Endothelial cell of umbilical vein (primary cell): ENCODE data around the gene AKAP5. TPM values are rescaled to one million over a fixed set of nuclear protein-coding genes. Genes with fewer than 3 reads are reported as not detected.

Experiments used
- BruUV-seq: library from RNA; stranded (reverse); fragments of 400-500 nt; replicated peaks from 2 replicates; lab custom pipeline; 2021; lab: Mats Ljungman, UMichigan
- CTCF ChIA-PET: fragments of 300-600, 350-600 bp; sonication (Branson Sonifier 250); formaldehyde crosslinking; loops from one replicate; lab custom pipeline; 2021; ENCODE audit warnings: antibody characterized with exemption, inconsistent platforms; lab: Charles Lee
- POLR2A ChIA-PET: fragments of 300-600, 350-600 bp; sonication (Branson Sonifier 250); formaldehyde crosslinking; loops from one replicate; lab custom pipeline; 2021; ENCODE audit warnings: antibody characterized with exemption, inconsistent platforms; lab: Charles Lee
- DNase-seq: peaks from one replicate; pipeline ENCODE4 v3.0.0-alpha.2; 2011; ENCODE audit warnings: low read depth, low spot score
- FAIRE-seq: peaks from 2 replicates; lab custom pipeline; 2011; peaks lifted over from hg19 to GRCh38; lab: Jason Lieb, UNC
- H2AFZ ChIP-seq: 2 replicates; pipeline ENCODE4 v1.6.0; 2012; ENCODE audit warnings: low read depth, low read length, control low read depth, inconsistent platforms
- H3K27ac ChIP-seq: 2 replicates; pipeline ENCODE4 v1.5.1; 2011; ENCODE audit warnings: low read depth, mild to moderate bottlenecking, control low read depth, low read length, moderate library complexity; ENCODE audit not compliant: insufficient read depth
- H3K27me3 ChIP-seq, 2 experiments: 2 replicates each; pipeline versions ENCODE4 v1.6.0 to v1.6.1; 2011; ENCODE audit warnings: low read length in 2 of 2, mixed read lengths in 1 of 2; ENCODE audit not compliant: control insufficient read depth in 2 of 2, insufficient read depth in 2 of 2
- H3K36me3 ChIP-seq, 2 experiments: 2 replicates in 1 of 2; 3 replicates in 1 of 2; pipeline ENCODE4 v1.5.1; 2011; ENCODE audit warnings: low read length in 2 of 2, mild to moderate bottlenecking in 1 of 2, moderate library complexity in 1 of 2; ENCODE audit not compliant: control insufficient read depth in 2 of 2, insufficient read depth in 2 of 2; ENCODE audit errors: extremely low read depth in 1 of 2
- H3K4me1 ChIP-seq: 3 replicates; pipeline ENCODE4 v1.5.1; 2011; ENCODE audit warnings: mild to moderate bottlenecking, low read length; ENCODE audit not compliant: control insufficient read depth, insufficient read depth; ENCODE audit errors: extremely low read depth
- H3K4me2 ChIP-seq: 2 replicates; pipeline ENCODE4 v1.6.1; 2011; ENCODE audit warnings: low read length, control low read depth, mixed read lengths; ENCODE audit not compliant: insufficient read depth
- H3K4me3 ChIP-seq, 3 experiments: fragments of 200-600 bp in 1 of 3; sonication (generic), shearing (Covaris generic) in 1 of 3; replicated peaks in 1 of 3; 2 replicates each; pipeline ENCODE4 v1.5.1; 2011 to 2016; ENCODE audit warnings: control low read depth in 3 of 3, low read length in 3 of 3, mild to moderate bottlenecking in 2 of 3, inconsistent platforms in 1 of 3, low read depth in 1 of 3, moderate library complexity in 1 of 3; ENCODE audit not compliant: insufficient read depth in 1 of 3
- H3K79me2 ChIP-seq: 2 replicates; pipeline ENCODE4 v1.6.0; 2012; ENCODE audit warnings: low read length, inconsistent platforms; ENCODE audit not compliant: control insufficient read depth, insufficient read depth
- H3K9ac ChIP-seq: replicated peaks from 2 replicates; pipeline ENCODE3; 2011; ENCODE audit warnings: low read length, control low read depth; ENCODE audit not compliant: insufficient read depth; ENCODE audit errors: extremely low read depth
- H3K9me1 ChIP-seq: replicated peaks from 3 replicates; pipeline ENCODE4 v1.6.0; 2011; ENCODE audit warnings: mild to moderate bottlenecking, low read length; ENCODE audit not compliant: control insufficient read depth, insufficient read depth; ENCODE audit errors: extremely low read depth
- H3K9me3 ChIP-seq: replicated peaks from 2 replicates; pipeline ENCODE4 v1.5.1; 2012; ENCODE audit warnings: low read length, inconsistent platforms; ENCODE audit not compliant: control insufficient read depth, insufficient read depth
- H4K20me1 ChIP-seq: replicated peaks from 2 replicates; pipeline ENCODE3; 2011; ENCODE audit warnings: mild to moderate bottlenecking, low read length; ENCODE audit not compliant: control insufficient read depth, insufficient read depth; ENCODE audit errors: extremely low read depth
- CTCF ChIP-seq, 2 donors: IDR thresholded peaks; 1 replicate in 1 of 2; 2 replicates in 1 of 2; pipeline ENCODE4 v1.5.1; 2011; ENCODE audit warnings: low read length in 2 of 2, mild to moderate bottlenecking in 2 of 2, moderate library complexity in 2 of 2, control low read depth in 1 of 2, inconsistent platforms in 1 of 2, low read depth in 1 of 2; ENCODE audit not compliant: insufficient read depth in 1 of 2; ENCODE audit errors: extremely low read depth in 1 of 2
- EZH2 ChIP-seq: IDR thresholded peaks from 2 replicates; pipeline ENCODE4 v1.6.1; 2012; ENCODE audit warnings: borderline replicate concordance, low read depth, mild to moderate bottlenecking, moderate library complexity, low read length, inconsistent platforms; ENCODE audit not compliant: severe bottlenecking
- FOS ChIP-seq: IDR thresholded peaks from 2 replicates; pipeline ENCODE4 v1.6.1; 2011; ENCODE audit warnings: mild to moderate bottlenecking, low read length, moderate library complexity, borderline replicate concordance; ENCODE audit not compliant: insufficient read depth
- GATA2 ChIP-seq: IDR thresholded peaks from 2 replicates; pipeline ENCODE4 v1.7.0; 2011; ENCODE audit warnings: low read depth, mild to moderate bottlenecking, moderate library complexity, mixed read lengths, low read length; ENCODE audit not compliant: insufficient read length, insufficient read depth
- JUN ChIP-seq: IDR thresholded peaks from 2 replicates; pipeline ENCODE4 v1.6.1; 2011; ENCODE audit warnings: borderline replicate concordance, low read depth; ENCODE audit not compliant: insufficient read length, insufficient read depth
- MYC ChIP-seq: IDR thresholded peaks from one replicate; pipeline ENCODE4 v1.6.1; 2011; ENCODE audit warnings: mild to moderate bottlenecking, low read depth, low read length
- POLR2A ChIP-seq: IDR thresholded peaks from 2 replicates; pipeline ENCODE4 v1.6.1; 2012; ENCODE audit warnings: low read depth, mild to moderate bottlenecking, control low read depth, low read length
- dilution Hi-C: fragments of 300-500 bp; cut with MboI; formaldehyde crosslinking; loops from one replicate; pipeline ENCODE4 v1.15.0; 2019; ENCODE audit warnings: low sequenced_read_pairs; ENCODE audit not compliant: extremely low pct_ligation_motif_present
- intact Hi-C: fragments of 100-400 bp; cut with micrococcal nuclease; formaldehyde crosslinking; loops from one replicate; pipeline ENCODE4 v1.10.0; 2022
- polyA plus RNA-seq, 4 experiments: library from polyadenylated mRNA; depleted of rRNA in 3 of 4; stranded (reverse) in 3 of 4; unstranded in 1 of 4; fragments of >200 nt; gene quantifications; 2 replicates each; pipeline versions ENCODE4 v1.2.1 to v1.2.3, GENCODE V29; 2011 to 2012; ENCODE audit warnings: missing spikeins in 1 of 4
- total RNA-seq: library from RNA; stranded (reverse); gene quantifications from 2 replicates; pipeline ENCODE4 v1.2.3, GENCODE V29; 2021

The AKAP5 gene
- total and polyA plus RNA-seq, 2 donors (not counting 3 experiments of a cell fraction or from before 2014, with no cell fraction given) = 0.10 to 0.75 TPM

- no peaks in the 10 kb centered on the region for H3K9me1 ChIP-seq
- BruUV-seq = no TSS peak
- no peak overlapping the region for H3K4me2 ChIP-seq
- no peaks in the 10 kb centered on the region for H4K20me1 ChIP-seq
- no peaks in the 10 kb centered on the region for H3K4me1 ChIP-seq
- ChIA-PET CTCF (interaction anchor here (1.2 to 7.7 kb wide), 5 partner anchors 9 to 131 kb away, joined by 4 to 123 read pairs (median 4); partner anchors contain the start of gene MTHFD1), POLR2A (no interaction called here)
- intact Hi-C loops (loop anchor here (5.0 kb wide), 1 partner anchor 678 kb away; no protein-coding TSS in a partner anchor), dilution Hi-C loops (no loop called here)
- H3K27me3 ChIP-seq = no peaks in the 10 kb centered on the region
- no peaks in the 10 kb centered on the region for H3K36me3 ChIP-seq
- TF ChIP-seq JUN (no peak), POLR2A (no peak), GATA2 (no peak), FOS (no peak), CTCF (IDR thresholded peaks at IDR 0.05; ENCODE audit: extremely low read depth in 1 of 2, insufficient read depth in 1 of 2, low read depth in 1 of 2, low read length in 2 of 2) (no peak), EZH2 (no peak), MYC (no peak)
- no peak overlapping the region for H3K4me3 ChIP-seq
- no peak for FAIRE-seq
- no peak overlapping the region for H3K27ac ChIP-seq
- H3K79me2 ChIP-seq = no peaks in the 10 kb centered on the region
- no peak overlapping the region for H3K9ac ChIP-seq
- no peak for DNase-seq
- no peak overlapping the region for H2AFZ ChIP-seq
- no peaks in the 10 kb centered on the region for H3K9me3 ChIP-seq
These were observed 10.4 kb downstream of the AKAP5 start for GRCh38 chr14:64475585-64476273.
